ENCODE data around the gene COASY.
"Not testable (repeated sequence)": the region's sequence is repeated elsewhere in the genome, so short reads cannot be mapped to it uniquely, and the experiment has no call there.

The COASY gene

DNA sequence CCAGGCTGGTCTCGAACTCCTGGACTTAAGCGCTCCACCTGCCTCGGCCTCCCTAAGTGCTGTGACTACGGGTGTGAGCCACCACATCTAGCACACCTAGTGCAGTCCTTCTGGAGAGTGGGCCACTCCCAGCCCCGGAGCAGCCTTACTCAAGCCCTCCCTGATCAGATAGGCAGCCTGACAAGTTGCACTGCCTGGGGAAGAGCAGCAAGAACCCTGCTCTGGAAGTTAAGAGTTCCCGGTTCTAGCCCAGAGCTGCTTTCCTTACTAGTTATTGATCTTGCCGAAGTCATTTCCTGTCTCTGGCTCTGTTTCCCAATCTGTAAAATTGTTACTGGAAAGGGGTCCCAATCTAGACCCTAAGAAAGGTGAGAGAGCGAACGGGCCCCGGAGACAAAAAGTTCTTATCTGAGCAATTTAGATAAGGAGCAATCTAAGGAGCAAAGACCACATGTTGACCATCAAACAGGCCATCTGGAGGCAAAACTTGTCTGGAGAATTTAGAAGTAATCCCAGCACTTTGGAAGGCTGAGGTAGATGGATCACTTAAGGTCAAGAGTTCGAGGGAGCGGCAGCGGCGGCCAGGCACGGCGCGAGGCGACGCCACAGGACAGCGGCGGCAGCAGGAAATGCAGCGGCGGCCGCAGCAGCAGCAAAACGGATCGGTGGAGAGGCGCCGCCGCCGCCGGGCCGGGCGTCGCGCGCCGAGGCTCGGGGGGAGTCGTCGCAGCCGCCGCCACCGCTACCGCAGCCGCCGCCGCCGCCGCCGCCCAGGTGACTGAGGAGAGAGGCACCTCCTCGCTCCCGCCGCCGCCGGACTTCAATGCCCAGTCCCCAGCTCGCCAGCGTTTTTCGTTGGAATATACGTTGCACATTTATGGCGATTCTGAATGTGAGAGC is 30.2 kb upstream of the COASY start:
- DNase-seq: peak; percentile 76

DNA sequence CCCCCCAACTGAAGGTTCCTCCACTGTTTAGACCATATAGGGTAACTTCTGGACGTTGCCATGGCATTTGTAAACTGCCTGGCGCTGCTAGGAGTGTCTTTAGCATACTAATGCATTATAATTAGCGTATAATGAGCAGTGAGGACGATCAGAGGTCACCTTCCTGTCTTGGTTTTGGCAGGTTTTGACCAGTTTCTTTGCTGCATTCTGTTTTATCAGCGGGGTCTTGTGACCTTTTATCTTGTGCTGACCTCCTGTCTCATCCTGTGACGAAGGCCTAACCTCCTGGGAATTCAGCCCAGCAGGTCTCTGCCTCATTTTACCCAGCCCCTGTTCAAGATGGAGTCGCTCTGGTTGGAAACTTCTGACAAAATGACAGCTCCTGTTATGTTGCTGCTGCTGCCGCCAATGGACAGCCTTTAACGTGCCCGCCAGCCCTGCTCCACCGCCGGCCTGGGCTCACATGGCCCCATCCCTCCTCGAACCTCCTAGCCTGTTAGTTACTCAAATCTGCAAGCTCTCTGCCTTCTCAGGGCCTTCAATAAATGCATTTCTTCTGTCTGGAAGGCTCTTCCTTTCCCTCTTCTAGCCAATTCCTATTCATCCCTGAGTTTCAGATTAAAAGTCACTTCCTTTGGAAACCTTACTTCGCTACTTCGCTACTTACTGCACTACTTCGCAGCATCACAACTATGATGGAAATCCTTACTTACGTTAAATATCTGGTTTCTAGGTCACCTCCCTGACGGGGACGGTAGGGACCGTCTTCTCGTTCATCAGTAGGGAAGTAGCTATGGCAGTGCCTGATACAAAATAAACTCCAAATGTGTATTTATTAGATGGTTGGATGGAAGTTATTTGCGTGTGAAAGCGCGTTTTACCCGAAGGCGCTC is 26.5 kb upstream of the COASY start:
- DNase-seq: no peak

DNA sequence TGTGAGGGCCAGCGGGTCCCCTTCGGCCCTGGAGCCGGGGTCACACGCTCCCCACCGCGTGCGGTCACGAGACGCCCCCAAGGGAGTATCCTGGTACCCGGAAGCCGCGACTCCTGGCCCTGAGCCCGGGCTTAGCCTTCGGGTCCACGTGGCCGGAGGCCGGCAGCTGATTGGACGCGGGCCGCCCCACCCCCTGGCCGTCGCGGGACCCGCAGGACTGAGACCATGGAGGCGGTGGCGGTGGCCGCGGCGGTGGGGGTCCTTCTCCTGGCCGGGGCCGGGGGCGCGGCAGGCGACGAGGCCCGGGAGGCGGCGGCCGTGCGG is 25.9 kb upstream of the COASY start, which contains the start of gene NAGLU:
Gene NAGLU (plus strand): TSS at position 194 of the 324 bp plus-strand sequence. CDS start 32 bp downstream, at position 226.
- peak; percentile 97 for DNase-seq

GRCh38 chr17:42536372-42537155 is 25.4 kb upstream of the COASY start:
- DNase-seq: peak; percentile 80

- no peak for DNase-seq
Measured at GRCh38 chr17:42537156-42537805, 24.7 kb upstream of the COASY start.

DNA sequence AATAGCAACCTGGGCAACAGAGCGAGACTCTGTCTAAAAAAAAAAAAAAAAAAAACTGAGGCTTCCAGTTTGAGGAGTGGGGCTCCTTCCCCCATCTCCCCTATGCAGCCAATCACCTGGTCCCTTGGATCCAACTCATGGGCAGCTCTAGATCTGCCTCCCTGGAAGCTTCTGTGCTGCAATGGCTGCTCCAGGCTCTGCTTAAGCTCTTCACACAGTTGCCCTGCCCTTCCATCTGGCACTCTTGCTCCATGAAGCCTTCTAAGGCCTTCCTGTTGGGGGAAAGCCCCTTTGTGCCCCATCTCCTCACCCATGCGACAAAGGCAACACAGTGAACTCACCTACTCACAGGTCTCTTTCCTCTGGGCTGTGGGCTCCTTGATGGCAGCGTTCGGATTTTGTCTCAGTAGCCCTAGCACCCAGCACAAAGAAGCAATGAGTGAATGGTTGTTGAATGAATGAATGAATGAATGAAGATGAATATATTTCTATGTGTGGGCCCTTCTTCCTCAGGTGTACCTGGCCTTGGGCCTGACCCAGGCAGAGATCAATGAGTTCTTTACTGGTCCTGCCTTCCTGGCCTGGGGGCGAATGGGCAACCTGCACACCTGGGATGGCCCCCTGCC is 24.0 kb upstream of the COASY start:
- DNase-seq: no peak

DNA sequence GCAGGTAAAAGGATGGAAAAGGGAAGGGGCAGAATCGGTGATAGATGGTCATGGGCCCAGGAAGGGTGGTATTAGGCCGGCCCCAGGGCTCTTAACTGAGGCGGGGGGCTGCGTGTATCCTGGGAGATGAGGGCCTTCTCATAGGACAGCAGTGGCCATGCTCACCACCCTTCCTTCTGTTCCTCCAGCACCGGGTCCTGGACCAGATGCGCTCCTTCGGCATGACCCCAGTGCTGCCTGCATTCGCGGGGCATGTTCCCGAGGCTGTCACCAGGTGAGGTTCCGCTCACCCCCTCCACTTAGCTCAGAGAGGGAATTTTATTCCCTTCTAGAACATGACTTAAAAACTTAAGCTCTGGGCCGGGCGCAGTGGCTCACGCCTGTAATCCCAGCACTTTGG is 23.5 kb upstream of the COASY start:
- no peak for DNase-seq

DNA sequence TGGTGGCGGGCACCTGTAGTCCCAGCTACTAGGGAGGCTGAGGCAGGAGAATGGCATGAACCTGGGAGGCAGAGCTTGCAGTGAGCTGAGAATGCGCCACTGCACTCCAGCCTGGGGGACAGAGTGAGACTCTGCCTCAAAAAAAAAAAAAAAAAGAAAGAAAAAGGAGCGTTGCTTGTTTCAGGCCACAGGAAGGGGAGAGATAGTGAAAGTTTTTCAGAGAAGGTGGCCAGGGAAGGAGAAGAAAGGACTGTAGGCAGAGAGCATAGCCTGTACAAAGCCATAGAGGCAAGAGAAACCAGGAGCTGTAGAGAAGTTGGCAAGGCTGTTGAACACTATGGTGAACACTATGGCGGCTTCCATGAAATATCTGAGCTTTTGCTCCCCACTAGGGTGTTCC is 21.4 kb upstream of the COASY start:
- not testable (repeated sequence) for DNase-seq

GRCh38 chr17:42541041-42541833 is 20.7 kb upstream of the COASY start:
- no peak for DNase-seq

GRCh38 chr17:42543190-42544079 is 18.5 kb upstream of the COASY start:
- DNase-seq: no peak

DNA sequence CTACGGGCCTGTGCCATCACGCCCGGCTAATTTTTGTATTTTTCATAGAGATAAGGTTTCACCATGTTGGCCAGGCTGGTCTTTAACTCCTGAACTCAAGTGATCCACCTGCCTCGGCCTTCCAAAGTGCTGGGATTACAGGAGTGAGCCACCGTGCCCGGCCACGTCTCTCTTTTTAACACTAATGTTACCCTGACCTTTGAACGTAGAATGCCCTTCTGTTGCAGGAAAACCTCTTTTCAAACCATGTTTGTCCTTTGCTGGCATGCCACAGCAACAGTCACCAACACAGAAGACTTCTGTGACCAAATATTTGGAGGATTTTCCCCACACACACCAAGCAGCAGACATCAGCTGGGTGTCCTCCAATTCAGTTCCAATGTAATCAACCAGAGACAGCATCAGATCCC is 17.1 kb upstream of the COASY start:
- DNase-seq: no peak

DNA sequence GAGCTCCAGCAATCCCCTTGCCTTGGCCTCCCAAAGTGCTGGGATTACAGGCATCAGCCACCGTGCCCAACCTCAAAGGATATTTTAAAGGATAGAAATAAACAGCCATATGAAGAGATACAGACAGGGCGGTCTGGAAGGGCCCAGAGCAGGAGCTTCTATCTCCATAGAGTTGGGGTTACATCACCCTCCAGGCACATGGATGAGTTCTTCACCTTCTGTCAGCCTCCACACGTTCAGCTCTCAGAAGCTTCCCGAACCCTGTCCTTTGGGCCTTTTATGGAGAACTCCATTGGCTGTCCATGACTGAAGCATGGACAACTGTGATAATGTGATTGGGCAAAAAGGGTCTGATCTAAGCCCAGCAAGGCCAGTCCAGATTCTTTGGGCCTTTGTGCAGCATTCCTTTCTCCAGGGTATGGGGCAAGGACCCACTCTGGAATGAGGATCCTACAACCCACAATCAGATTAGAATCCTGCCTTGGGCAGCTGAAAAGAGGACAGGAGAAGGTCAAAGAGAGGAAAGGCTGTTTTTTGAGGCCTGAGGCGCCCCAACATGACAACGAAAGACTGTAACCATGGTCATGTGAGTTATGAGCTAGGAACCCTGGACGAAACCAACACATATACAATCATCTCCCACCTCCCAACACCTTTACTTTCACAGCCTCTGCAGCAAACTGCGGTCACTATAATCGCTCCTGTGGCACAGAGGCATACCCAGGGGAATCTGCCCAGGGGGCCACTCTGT is 16.0 kb upstream of the COASY start:
- DNase-seq: not testable (repeated sequence)

DNA sequence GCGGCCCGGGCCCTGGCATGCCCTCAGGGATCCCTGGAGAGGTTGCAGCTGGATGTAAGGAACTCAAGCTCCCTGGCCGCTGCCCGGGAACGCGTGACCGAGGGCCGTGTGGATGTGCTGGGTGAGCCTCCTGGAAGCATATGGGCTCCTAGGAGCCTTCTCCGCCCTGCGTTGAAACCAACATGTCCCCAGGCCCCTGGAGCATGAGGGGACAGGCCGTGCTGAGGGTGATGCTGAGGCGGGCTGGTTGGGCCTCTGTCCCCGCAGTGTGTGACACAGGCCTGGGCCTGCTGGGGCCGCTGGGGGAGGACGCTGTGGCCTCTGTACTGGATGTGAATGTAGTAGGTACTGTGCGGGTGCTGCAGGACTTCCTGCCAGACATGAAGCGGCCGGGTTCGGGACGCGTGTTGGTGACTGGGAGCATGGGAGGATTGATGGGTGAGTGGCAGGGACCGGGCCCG is 14.9 kb upstream of the COASY start:
- DNase-seq: no peak

GRCh38 chr17:42547698-42548069 is 14.3 kb upstream of the COASY start:
- DNase-seq: no peak

DNA sequence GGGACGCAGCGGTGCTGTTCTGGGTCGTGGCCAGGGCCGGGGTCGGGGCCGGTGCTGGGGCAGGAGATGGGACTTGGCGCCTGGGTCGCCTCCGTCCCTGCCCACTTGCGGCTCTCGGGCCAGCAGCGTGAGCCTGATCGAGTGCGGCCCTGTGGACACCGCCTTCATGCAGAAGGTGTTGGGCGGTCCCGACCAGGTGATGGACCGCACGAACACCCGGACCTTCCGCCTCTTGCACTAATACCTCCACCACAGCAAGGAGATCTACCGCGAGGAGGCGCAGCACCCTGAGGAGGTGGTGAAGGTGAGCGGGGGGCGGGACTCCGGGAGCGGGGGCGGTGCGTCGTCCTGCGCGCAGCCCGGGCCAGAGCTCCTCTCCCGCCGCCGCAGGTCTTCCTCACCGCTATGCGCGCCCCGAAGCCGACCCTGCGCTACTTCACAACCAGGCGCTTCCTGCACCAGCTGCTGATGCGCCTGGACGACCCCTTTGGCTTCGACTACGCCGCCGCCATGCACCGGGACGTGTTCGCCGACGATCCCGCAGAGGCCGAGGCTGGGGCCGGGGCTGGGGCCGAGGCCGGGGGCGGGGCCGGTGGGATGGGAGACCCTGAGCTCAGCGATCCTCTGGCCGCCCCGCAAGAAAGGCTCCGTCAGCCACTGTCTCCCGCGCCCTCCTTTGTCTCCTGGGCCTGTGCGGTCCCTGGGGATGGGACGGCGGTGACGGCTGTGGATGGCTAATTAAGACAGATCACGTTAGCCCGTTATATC is 13.7 kb upstream of the COASY start:
- DNase-seq: no peak

GRCh38 chr17:42548993-42549755 is 12.8 kb upstream of the COASY start:
- DNase-seq: peak; percentile 19

- not testable (repeated sequence) for DNase-seq
Measured at GRCh38 chr17:42552736-42553135, 9.2 kb upstream of the COASY start, which contains the start of gene HSD17B1. Gene HSD17B1, plus strand, starts transcription at chr17:42552923. Its CDS starts 11 bp downstream, at chr17:42552934.

All from suppressor macrophage treated with lipopolysaccharide for 4 hours (primary cell).